Type B pancreatic cell (in vitro differentiated cells): ENCODE results near the gene TUSC7. TPM values are rescaled to one million over a fixed set of nuclear protein-coding genes. Genes with fewer than 3 reads are reported as not detected.

Experiments used
- DNase-seq: peaks from one replicate; pipeline ENCODE4 v3.0.0; 2021; ENCODE audit warnings: mixed read lengths; ENCODE audit not compliant: unreplicated experiment; ENCODE audit errors: extremely low spot score
- H3K27ac Mint-ChIP-seq: 2 replicates; pipeline ENCODE4 v1.8.0; 2021; ENCODE audit warnings: mild to moderate bottlenecking, mixed read lengths
- H3K27me3 Mint-ChIP-seq: 2 replicates; pipeline ENCODE4 v1.8.0; 2021; ENCODE audit warnings: mixed read lengths
- H3K36me3 Mint-ChIP-seq: 2 replicates; pipeline ENCODE4 v1.8.0; 2021; ENCODE audit warnings: mixed read lengths
- H3K4me1 Mint-ChIP-seq: one replicate; pipeline ENCODE4 v1.8.0; 2021; ENCODE audit warnings: mixed read lengths; ENCODE audit not compliant: unreplicated experiment
- H3K4me3 Mint-ChIP-seq: 2 replicates; pipeline ENCODE4 v1.8.0; 2021; ENCODE audit warnings: mild to moderate bottlenecking, mixed read lengths
- H3K9me3 Mint-ChIP-seq: 2 replicates; pipeline ENCODE4 v1.8.0; 2021; ENCODE audit warnings: mixed read lengths
- long read RNA-seq: library from polyadenylated mRNA; unstranded; transcript quantifications from one replicate; pipeline ENCODE4 v2.0.0, GENCODE V29; 2020
- total RNA-seq: library from RNA; stranded (reverse); gene quantifications from 2 replicates; pipeline ENCODE4 v1.2.1, GENCODE V29; 2021; ENCODE audit warnings: low replicate concordance
- TF ChIP-seq, protein P1 (sequence below): fragments of 200-600 bp; sonication (generic); conservative IDR thresholded peaks from 2 replicates; pipeline ENCODE4 v1.5.0; 2021; ENCODE audit warnings: antibody characterized with exemption, mild to moderate bottlenecking

TUSC7 gene
- total RNA-seq = not detected in 2 replicates
- long read RNA-seq = 0 reads

DNA sequence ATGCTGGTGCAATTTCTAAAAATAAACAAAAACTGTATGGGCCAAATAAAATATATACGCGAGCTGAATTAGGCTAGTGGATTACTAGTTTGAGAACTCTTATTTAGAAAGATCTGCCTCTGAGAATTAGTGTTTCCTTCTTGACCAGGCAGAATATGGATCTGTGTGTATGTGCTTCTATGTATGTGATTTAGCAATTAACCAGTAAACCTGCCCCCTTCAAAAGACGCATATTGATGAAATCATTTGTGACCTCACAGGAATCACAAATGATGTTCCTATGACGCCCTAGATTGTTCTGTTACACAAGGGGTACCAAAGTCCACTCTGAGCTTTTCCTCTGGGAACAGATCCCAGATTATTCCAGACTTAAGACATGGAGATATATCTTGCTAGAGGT lies at the start of gene TUSC7:
TSS of gene TUSC7 (plus strand) at position 301 of the 400 bp plus-strand sequence.
- no peak for DNase-seq
- Mint-ChIP-seq H3K27me3 (no peaks in the 10 kb centered on the region), H3K4me3 (no peak within 1 kb of the TSS), H3K9me3 (no peaks in the 10 kb centered on the region), H3K27ac (no peak within 1 kb of the TSS), H3K36me3 (no peaks in the 10 kb centered on the region), H3K4me1 (peaks cover 7% of the 10 kb centered on the region)
- TF ChIP-seq, protein P1, sequence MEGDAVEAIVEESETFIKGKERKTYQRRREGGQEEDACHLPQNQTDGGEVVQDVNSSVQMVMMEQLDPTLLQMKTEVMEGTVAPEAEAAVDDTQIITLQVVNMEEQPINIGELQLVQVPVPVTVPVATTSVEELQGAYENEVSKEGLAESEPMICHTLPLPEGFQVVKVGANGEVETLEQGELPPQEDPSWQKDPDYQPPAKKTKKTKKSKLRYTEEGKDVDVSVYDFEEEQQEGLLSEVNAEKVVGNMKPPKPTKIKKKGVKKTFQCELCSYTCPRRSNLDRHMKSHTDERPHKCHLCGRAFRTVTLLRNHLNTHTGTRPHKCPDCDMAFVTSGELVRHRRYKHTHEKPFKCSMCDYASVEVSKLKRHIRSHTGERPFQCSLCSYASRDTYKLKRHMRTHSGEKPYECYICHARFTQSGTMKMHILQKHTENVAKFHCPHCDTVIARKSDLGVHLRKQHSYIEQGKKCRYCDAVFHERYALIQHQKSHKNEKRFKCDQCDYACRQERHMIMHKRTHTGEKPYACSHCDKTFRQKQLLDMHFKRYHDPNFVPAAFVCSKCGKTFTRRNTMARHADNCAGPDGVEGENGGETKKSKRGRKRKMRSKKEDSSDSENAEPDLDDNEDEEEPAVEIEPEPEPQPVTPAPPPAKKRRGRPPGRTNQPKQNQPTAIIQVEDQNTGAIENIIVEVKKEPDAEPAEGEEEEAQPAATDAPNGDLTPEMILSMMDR = no peak

DNA sequence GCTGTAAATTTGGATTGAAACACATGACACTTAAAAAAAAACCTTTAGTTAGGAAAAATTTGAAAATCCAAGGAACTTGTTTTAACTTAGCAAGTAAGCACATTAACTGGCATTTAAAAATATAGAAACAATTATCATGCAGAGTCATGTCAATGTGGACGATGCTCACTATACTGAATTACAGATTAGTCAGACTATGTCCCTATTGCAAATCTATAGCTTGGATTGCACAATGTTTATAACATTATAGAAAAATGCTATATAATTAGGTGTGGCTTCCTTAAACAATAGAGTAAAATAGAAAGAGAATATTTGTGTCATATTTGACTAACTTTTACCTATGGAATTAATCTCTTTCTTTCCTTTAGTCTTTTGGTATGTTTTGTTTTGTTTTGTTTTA lies 48.4 kb upstream of the TUSC7 start:
- Mint-ChIP-seq H3K9me3 (no peaks in the 10 kb centered on the region), H3K36me3 (no peaks in the 10 kb centered on the region), H3K27ac (no peak overlapping the region), H3K4me3 (no peak overlapping the region), H3K4me1 (peaks cover 17% of the 10 kb centered on the region), H3K27me3 (no peaks in the 10 kb centered on the region)
- no peak for DNase-seq
- TF ChIP-seq, protein P1 = no peak

DNA sequence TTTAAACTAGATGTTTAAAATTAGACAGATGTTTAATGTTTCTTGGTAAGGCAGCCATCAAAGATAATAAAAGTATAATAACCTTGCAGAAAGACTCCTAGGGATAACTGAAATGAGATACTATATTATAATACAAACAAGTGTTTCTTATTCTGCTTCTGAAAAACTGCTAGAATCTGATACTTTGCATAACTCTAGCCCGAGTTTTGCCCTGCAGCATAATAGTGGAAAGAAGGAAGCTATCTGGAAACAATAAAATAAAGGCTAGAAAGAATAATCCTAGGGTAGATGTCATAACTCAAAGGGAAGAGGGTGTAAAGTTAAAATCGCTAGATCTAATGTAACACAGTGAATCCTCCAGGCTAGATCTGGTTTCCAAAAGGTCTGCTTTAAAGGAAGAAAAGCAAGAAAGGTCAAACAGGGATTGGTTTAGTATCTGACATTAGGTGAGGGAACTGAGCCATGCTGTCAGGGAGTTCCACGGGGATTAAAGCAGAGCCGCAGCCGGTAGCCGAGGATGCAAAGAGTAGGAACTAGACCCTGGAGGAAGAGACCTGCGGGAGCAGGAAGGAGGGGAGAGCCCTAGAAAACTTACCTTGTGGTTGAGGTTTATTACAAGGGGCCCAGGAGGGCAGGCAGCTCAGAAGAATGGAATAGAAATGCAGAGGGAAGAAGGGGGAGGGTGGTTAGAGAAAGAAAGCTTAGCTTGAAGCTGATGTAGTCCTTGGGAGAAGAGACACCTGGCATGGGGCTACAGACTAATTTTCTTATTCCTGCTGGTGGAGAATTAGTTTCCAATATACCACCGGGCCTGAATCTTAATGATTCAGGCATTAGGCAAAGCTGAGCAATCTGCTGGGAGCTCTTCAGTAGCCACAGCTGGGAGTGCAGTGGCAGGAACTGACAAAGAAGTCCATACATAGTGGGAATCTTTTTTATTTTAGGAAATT lies 46.1 kb upstream of the TUSC7 start:
- H3K27me3 Mint-ChIP-seq = no peaks in the 10 kb centered on the region
- no peaks in the 10 kb centered on the region for H3K36me3 Mint-ChIP-seq
- TF ChIP-seq, protein P1 = no peak
- H3K4me1 Mint-ChIP-seq = peaks cover 16% of the 10 kb centered on the region
- H3K4me3 Mint-ChIP-seq = no peak overlapping the region
- DNase-seq = no peak
- no peaks in the 10 kb centered on the region for H3K9me3 Mint-ChIP-seq
- peak overlapping the region; percentile 33 for H3K27ac Mint-ChIP-seq

DNA sequence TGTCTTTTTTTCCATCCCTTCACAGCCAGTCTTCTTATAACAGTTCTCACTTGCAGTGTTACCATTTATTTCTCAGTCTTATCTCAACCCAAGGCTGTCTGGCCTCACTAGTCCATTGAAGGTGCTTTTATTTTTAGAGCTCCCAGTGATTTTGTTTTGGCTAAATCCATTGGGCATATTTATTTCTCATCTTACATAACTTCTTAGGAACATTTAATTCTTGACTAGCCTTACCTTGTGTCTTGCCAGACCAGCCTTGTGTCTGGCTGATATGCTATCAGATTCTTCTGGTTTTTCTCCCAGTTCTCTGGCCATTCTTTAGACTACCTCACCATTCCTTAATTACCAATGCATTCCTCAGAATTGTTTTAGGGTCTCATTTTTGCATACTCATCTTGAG lies 42.3 kb upstream of the TUSC7 start:
- Mint-ChIP-seq H3K4me1 (peaks cover 14% of the 10 kb centered on the region), H3K27me3 (no peaks in the 10 kb centered on the region), H3K36me3 (no peaks in the 10 kb centered on the region), H3K9me3 (no peaks in the 10 kb centered on the region), H3K27ac (no peak overlapping the region), H3K4me3 (no peak overlapping the region)
- DNase-seq = no peak
- TF ChIP-seq, protein P1 = no peak

DNA sequence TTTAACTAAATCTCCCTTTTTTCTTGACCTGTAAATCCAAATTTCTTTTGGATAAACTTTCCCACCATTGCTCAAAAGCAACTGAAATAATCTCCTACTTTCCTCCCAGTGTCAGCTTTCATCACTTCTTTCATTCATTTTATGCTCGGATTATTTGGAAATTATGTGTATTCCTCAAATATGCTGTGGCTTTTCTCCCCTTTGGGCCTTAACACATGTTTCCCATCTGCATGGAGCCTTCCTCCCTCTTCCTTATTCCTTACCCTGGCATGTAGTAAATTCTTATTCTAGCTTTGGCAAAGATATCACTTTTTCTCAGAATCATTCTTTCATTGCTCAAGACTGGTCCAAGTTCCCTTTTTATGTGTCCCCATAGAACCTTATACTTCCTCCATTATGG lies 41.8 kb upstream of the TUSC7 start:
- Mint-ChIP-seq H3K4me1 (peaks cover 14% of the 10 kb centered on the region), H3K36me3 (no peaks in the 10 kb centered on the region), H3K9me3 (no peaks in the 10 kb centered on the region), H3K27me3 (no peaks in the 10 kb centered on the region), H3K4me3 (no peak overlapping the region), H3K27ac (no peak overlapping the region)
- TF ChIP-seq, protein P1 = no peak
- DNase-seq = no peak
